ENCODE data around the gene RFX8.

GRCh38 chr2:101400048-101400447 is 74.9 kb downstream of the RFX8 start:
- TF ChIP-seq CTCF (IDR thresholded peaks at IDR 0.05): no peak
- TF ChIP-seq POLR2A (IDR thresholded peaks at IDR 0.05): no peak
- TF ChIP-seq POLR2AphosphoS5 (IDR thresholded peaks at IDR 0.05): no peak

Measured in transverse colon (tissue), 4 donors.